Vagina (tissue), 2 donors: ENCODE results near the gene C1orf21.

Experiments used
- POLR2A ChIP-seq, 2 donors: fragments of 450-650 bp; IDR thresholded peaks; one replicate each; pipeline ENCODE4 v1.6.1; 2017; ENCODE audit warnings: antibody characterized with exemption in 2 of 2, mild to moderate bottlenecking in 2 of 2, moderate library complexity in 2 of 2
- POLR2AphosphoS5 ChIP-seq, 2 donors: sonication (generic); formaldehyde crosslinking; IDR thresholded peaks; one replicate each; pipeline ENCODE4 v1.9.0; 2017; ENCODE audit warnings: antibody characterized with exemption in 2 of 2, mild to moderate bottlenecking in 2 of 2, low read depth in 1 of 2; ENCODE audit not compliant: insufficient read depth in 1 of 2
- TF ChIP-seq, protein P1 (sequence below), 3 experiments: fragments of 450-650 bp in 2 of 3; fragments of 200-600 bp in 1 of 3; sonication (generic) in 1 of 3; IDR thresholded peaks; one replicate each; pipeline ENCODE4 v1.5.1; 2017 to 2019; ENCODE audit warnings: antibody characterized with exemption in 3 of 3, mild to moderate bottlenecking in 2 of 3, moderate library complexity in 2 of 3

DNA sequence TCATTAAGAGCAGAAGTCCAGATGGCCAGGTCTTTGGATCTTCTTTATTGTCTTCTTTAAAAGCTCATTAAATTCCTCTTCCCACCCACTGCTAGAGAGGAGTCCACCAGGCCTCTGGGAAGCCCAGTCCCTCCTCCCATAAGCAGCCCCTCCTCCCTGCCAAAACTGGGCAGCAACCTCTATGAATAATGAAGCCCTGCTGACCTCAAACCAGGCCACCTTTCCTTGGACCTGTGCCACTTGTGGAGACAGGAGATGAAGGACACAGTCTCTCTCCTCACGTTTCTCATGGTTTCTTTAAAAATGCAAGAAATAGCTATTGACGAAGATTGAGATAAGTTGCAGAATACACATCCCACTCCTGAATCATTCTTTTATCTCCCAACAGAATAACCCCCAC lies 255.1 kb downstream of the C1orf21 start:
- TF ChIP-seq POLR2AphosphoS5 (IDR thresholded peaks at IDR 0.05; ENCODE audit: insufficient read depth in 1 of 2, low read depth in 1 of 2) (no peak), POLR2A (IDR thresholded peaks at IDR 0.05) (no peak)
- TF ChIP-seq, protein P1, sequence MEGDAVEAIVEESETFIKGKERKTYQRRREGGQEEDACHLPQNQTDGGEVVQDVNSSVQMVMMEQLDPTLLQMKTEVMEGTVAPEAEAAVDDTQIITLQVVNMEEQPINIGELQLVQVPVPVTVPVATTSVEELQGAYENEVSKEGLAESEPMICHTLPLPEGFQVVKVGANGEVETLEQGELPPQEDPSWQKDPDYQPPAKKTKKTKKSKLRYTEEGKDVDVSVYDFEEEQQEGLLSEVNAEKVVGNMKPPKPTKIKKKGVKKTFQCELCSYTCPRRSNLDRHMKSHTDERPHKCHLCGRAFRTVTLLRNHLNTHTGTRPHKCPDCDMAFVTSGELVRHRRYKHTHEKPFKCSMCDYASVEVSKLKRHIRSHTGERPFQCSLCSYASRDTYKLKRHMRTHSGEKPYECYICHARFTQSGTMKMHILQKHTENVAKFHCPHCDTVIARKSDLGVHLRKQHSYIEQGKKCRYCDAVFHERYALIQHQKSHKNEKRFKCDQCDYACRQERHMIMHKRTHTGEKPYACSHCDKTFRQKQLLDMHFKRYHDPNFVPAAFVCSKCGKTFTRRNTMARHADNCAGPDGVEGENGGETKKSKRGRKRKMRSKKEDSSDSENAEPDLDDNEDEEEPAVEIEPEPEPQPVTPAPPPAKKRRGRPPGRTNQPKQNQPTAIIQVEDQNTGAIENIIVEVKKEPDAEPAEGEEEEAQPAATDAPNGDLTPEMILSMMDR (IDR thresholded peaks at IDR 0.05) = no peak
